Effector CD4-positive, alpha-beta T cell (primary cell): Measurements from ENCODE around the gene TET2.

Experiments
- DNase-seq: peaks from one replicate; pipeline ENCODE4 v3.0.0-alpha.2; 2020
- total RNA-seq: gene quantifications from one replicate; lab custom pipeline; 2026; lab: John Stamatoyannopoulos, UW

Gene TET2
- 94.7 reads per million, percentile 81 among the genes with 10 or more reads in this experiment for total RNA-seq

- peak; percentile 73 for DNase-seq
These were observed at the start of gene TET2 for GRCh38 chr4:105146276-105147015. Gene TET2, plus strand, starts transcription at chr4:105146876. Its CDS starts 87,067 bp downstream, at chr4:105233943.

GRCh38 chr4:105102016-105102415, 44.7 kb upstream of the TET2 start:
- DNase-seq, result no peak

GRCh38 chr4:105106426-105106825, 40.2 kb upstream of the TET2 start:
- DNase-seq, result no peak

- no peak for DNase-seq
These were observed 39.4 kb upstream of the TET2 start for GRCh38 chr4:105107095-105107856.

- DNase-seq, result no peak
These were observed 37.7 kb upstream of the TET2 start for GRCh38 chr4:105108971-105109370.

GRCh38 chr4:105112274-105112673, 34.4 kb upstream of the TET2 start:
- no peak for DNase-seq

GRCh38 chr4:105113800-105114199, 32.9 kb upstream of the TET2 start:
- no peak for DNase-seq

GRCh38 chr4:105116616-105117319, 29.9 kb upstream of the TET2 start:
- DNase-seq, result no peak

GRCh38 chr4:105119356-105119755, 27.3 kb upstream of the TET2 start:
- no peak for DNase-seq

- DNase-seq, result no peak
These were observed 26.1 kb upstream of the TET2 start for GRCh38 chr4:105120626-105121025.

- DNase-seq, result no peak
These were observed 24.3 kb upstream of the TET2 start for GRCh38 chr4:105122350-105122749.

GRCh38 chr4:105126311-105127169, 20.1 kb upstream of the TET2 start:
- no peak for DNase-seq

- DNase-seq, result no peak
These were observed 19.6 kb upstream of the TET2 start for GRCh38 chr4:105127170-105127445.

- DNase-seq, result no peak
These were observed 18.5 kb upstream of the TET2 start for GRCh38 chr4:105128208-105128607.

GRCh38 chr4:105129286-105130040, 17.2 kb upstream of the TET2 start:
- no peak for DNase-seq

GRCh38 chr4:105130945-105131344, 15.7 kb upstream of the TET2 start:
- DNase-seq, result no peak

- DNase-seq, result no peak
These were observed 12.7 kb upstream of the TET2 start for GRCh38 chr4:105133976-105134375.

- no peak for DNase-seq
These were observed 10.9 kb upstream of the TET2 start for GRCh38 chr4:105135785-105136184.

GRCh38 chr4:105137121-105137875, 9.4 kb upstream of the TET2 start:
- DNase-seq, result no peak

- no peak for DNase-seq
These were observed 7.0 kb upstream of the TET2 start for GRCh38 chr4:105139646-105140045.
